ENCODE data around the gene OR4D5. TPM values are rescaled to one million over a fixed set of nuclear protein-coding genes. Genes with fewer than 3 reads are reported as not detected.

Gene OR4D5
- total and polyA plus RNA-seq, 2 of the 8 experiments (the other 6 are each of a cell fraction or from before 2014, with no cell fraction given), result not detected

DNA sequence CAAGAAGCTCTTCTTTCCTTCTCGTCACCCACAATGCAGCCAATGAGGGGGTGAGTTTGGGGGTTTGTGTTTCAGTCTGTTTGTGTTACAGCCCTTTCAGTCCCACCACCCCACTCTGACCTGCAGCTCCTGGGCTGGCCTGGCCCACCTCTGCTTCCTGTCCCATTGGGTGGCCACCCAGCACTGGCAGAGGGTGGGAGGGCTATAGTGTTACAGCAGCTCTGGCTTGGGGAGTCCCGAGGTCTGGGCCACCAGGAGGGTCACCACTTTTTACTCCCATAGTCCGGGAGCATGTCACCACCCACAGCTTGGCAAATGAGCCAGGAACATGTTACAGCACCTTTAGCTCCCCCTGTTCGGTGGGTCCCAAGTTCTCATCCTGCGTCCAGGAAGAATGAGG lies 39.9 kb downstream of the OR4D5 start:
- POLR2A ChIA-PET (ENCODE audit: partially characterized antibody), result interaction anchor here (0.6 kb wide), 1 partner anchor 194 kb away, joined by 3 read pairs; no protein-coding TSS in a partner anchor
- no peak overlapping the region for H3K23ac ChIP-seq (ENCODE audit: insufficient read length)
- no peak for FAIRE-seq
- TF ChIP-seq BACH1 (IDR thresholded peaks at IDR 0.05; ENCODE audit: low read length), result no peak
- no peak for TF ChIP-seq SP4 (IDR thresholded peaks at IDR 0.05; ENCODE audit: low read length)
- TF ChIP-seq SRF (IDR thresholded peaks at IDR 0.05; ENCODE audit: low read depth, low read length), result no peak
- no peak for TF ChIP-seq CHD1 (IDR thresholded peaks at IDR 0.05; ENCODE audit: low read depth, low read length)
- TF ChIP-seq BCL11A (IDR thresholded peaks at IDR 0.05; ENCODE audit: low read depth in 2 of 2, low read length in 2 of 2), result no peak
- no peak for TF ChIP-seq NRF1 (IDR thresholded peaks at IDR 0.05; ENCODE audit: low read depth, low read length)
- TF ChIP-seq RAD21 (IDR thresholded peaks at IDR 0.05 in 1 of 2, conservative IDR thresholded peaks at IDR 0.05 in 1 of 2; ENCODE audit: low read depth in 2 of 2, low read length in 2 of 2), result no peak
- no peak for TF ChIP-seq CTBP2 (IDR thresholded peaks at IDR 0.05; ENCODE audit: borderline replicate concordance, insufficient read depth, insufficient read length, low read length)
- TF ChIP-seq GABPA (IDR thresholded peaks at IDR 0.05; ENCODE audit: borderline replicate concordance, insufficient read depth, low read length), result no peak
- no peak for TF ChIP-seq TAF1 (IDR thresholded peaks at IDR 0.05; ENCODE audit: low read depth, low read length)
- no peak for TF ChIP-seq TAF7 (optimal IDR thresholded peaks at IDR 0.05; ENCODE audit: borderline replicate concordance, low read depth, low read length)
- TF ChIP-seq CBX8 (IDR thresholded peaks at IDR 0.05; ENCODE audit: borderline replicate concordance, low read depth, low read length), result no peak
- TF ChIP-seq POLR2A (IDR thresholded peaks at IDR 0.05; ENCODE audit: control extremely low read depth in 1 of 2, low read depth in 2 of 2, low read length in 2 of 2), result no peak
- no peak for TF ChIP-seq GTF2F1 (IDR thresholded peaks at IDR 0.05; ENCODE audit: borderline replicate concordance, low read depth, low read length)

More for the DNA sequence above, 39.9 kb downstream of the OR4D5 start:
- Histone ChIP-seq H2BK15ac (ENCODE audit: low read length) (no peak overlapping the region), H3K4me1 (replicated peaks in 1 of 4; ENCODE audit: control insufficient read depth in 3 of 4, insufficient read depth in 4 of 4, low read length in 3 of 4) (0 out of 7 replicates have a peak, but pooled peaks cover 0 to 2% (median 0%) of the 10 kb centered on the region in 4 experiments), H4K8ac (ENCODE audit: extremely low read depth, insufficient read depth, low read length) (no peak overlapping the region), H3K36me3 (ENCODE audit: control insufficient read depth in 2 of 4, insufficient read depth in 4 of 4, low read length in 3 of 4) (no peaks in the 10 kb centered on the region), H3K4me2 (ENCODE audit: insufficient read depth in 1 of 2, low read depth in 2 of 2, low read length in 2 of 2) (no peak overlapping the region), H3K9ac (replicated peaks in 1 of 4; ENCODE audit: extremely low read depth in 1 of 4, low read depth in 3 of 4, low read length in 3 of 4) (no peak overlapping the region), H2BK20ac (ENCODE audit: low read length) (no peak overlapping the region; the same call in 1 of the 2 replicates), H3K56ac (replicated peaks; ENCODE audit: insufficient read length, low read depth, low read length) (no peak overlapping the region), H3K79me2 (ENCODE audit: control insufficient read depth in 1 of 2, insufficient read depth in 2 of 2, low read length in 2 of 2) (no peaks in the 10 kb centered on the region), H3K14ac (ENCODE audit: insufficient read length) (no peak overlapping the region), H4K5ac (ENCODE audit: insufficient read length, low read depth, low read length) (no peak overlapping the region), H3K23me2 (ENCODE audit: low read depth, low read length) (no peaks in the 10 kb centered on the region), H2AK5ac (ENCODE audit: low read depth, low read length) (no peak overlapping the region), H3K27me3 (replicated peaks in 1 of 4; ENCODE audit: control insufficient read depth in 3 of 4, extremely low read depth in 1 of 4, insufficient read depth in 3 of 4, low read length in 3 of 4) (no peaks in the 10 kb centered on the region), H4K91ac (replicated peaks; ENCODE audit: insufficient read length, low read length) (no peak overlapping the region), H3K4me3 (ENCODE audit: extremely low read depth in 1 of 4, insufficient read depth in 2 of 4, low read depth in 3 of 4, low read length in 4 of 4) (no peak overlapping the region), H4K20me1 (replicated peaks in 1 of 2; ENCODE audit: control insufficient read depth in 1 of 2, insufficient read depth in 2 of 2, low read length in 2 of 2) (no peaks in the 10 kb centered on the region), H3K4ac (replicated peaks; ENCODE audit: insufficient read length, low read depth, low read length) (no peak overlapping the region), H3K18ac (ENCODE audit: extremely low read depth, low read length) (no peak overlapping the region), H2BK5ac (ENCODE audit: low read depth, low read length) (no peak overlapping the region), H2AFZ (ENCODE audit: low read length) (no peak overlapping the region), H3K79me1 (ENCODE audit: low read depth, low read length) (no peaks in the 10 kb centered on the region), H2BK12ac (ENCODE audit: low read depth, low read length) (no peak overlapping the region), H3K27ac (ENCODE audit: low read depth, low read length) (no peak overlapping the region), H3K9me3 (ENCODE audit: insufficient read depth in 2 of 2, low read depth in 1 of 2, low read length in 1 of 2) (no peaks in the 10 kb centered on the region), H2BK120ac (replicated peaks; ENCODE audit: low read depth, low read length) (no peak overlapping the region)
- CTCF ChIA-PET (ENCODE audit: partially characterized antibody), result interaction anchor here (1.1 kb wide), 1 partner anchor 272 kb away, joined by 3 read pairs; no protein-coding TSS in a partner anchor
- DNase-seq (ENCODE audit: low read depth in 1 of 2, low spot score in 2 of 2), result no peak
- WGBS, 2 experiments (ENCODE audit: extremely low coverage in 1 of 2, insufficient coverage in 1 of 2, insufficient read length in 1 of 2, insufficient replicate concordance in 2 of 2, low coverage in 1 of 2, low lambda C conversion rate in 2 of 2, missing lambda C conversion rate in 1 of 2), result 92% methylated on average over 5 of the region's 5 CpGs; no CpG with 5 or more reads in 1 of the 2 experiments
